HK-2 (cell line): ENCODE results near the gene IGSF9B.

ENCODE experiments used
- DNase-seq: peaks from one replicate; pipeline ENCODE4 v3.0.0-alpha.2; 2018; ENCODE audit not compliant: unreplicated experiment

Gene IGSF9B

DNA sequence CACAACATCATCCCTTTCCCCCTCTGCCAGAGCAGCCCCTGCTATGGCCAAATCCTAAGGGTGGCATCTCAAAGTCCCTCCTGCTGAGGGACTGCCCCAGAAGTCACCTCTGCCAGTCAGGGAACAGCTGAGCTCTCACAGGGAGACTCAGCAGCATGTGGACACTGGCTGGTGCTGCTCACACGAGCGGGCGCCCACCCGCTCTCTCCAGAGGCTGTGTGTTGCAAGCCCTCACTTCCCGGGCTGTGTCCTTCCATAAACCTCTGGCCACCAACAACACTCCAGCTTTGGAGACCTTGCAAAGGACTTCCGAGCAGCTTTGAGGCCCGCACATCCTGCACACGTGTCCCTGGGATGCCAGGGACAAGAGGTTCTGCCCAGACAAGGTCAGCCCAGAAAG lies 2.8 kb downstream of the IGSF9B start:
- DNase-seq, result no peak

DNA sequence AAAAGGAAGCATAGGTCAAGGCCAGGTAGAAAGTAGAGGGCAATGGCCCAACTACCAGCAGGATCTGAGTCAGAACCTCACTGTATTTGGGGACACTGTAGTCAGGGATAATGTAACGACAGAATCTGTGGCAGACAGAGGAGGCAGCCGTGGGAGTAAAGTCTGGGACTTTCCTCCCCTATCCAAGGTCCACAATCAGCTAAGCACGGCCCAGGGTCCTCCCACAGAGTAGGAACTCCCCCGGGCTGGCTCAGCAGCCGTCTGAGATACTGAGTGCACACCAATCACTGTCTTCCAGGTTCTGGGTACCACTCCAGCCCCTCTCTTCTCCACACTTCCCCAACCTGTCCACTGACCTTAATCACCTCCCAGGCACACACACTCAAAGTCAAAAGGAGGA lies 3.2 kb downstream of the IGSF9B start:
- no peak for DNase-seq

DNA sequence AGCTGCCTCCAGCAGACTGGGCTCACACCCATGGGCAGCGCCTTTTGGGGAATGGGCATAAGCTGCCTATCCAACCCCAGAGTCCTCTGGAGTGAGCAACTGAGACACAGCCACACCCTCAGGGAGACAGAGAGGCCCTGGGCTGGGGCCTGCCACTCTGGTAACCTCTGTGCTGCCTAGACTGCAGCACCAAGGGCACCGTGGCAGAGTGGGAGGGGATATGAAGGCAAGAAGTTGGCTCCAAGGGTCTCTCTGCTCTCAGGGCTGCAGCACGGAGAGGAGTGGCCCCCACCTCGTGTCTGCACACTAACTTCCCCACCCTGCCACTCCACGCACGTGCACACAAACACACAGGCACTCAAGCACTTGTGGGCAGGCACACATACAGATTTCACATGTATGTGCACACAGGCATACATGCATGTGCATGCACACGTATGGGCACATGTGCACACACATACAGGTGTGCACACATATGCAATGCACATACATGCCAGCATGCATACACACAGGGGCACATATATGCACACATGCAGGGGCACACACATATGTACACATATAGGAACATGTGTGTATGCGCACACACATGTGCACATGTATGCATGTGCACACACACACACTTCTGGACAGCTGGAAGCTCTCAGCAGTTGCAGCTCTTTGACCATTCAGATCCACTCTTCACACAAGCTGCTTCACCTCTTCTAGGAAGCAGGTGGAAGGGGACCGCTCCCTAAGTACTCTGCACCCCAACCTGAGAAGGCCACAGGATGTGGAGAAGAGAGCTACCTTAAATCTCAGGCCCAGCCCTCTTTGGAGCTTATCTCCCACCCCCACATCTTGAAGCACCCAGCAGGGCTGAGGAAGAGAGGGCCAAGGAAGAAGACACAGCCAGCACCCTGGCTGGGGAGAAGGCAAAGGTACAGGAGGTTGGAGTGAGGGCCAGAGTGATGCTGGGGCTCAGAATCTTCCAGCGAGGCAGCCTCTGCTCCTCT lies 4.3 kb downstream of the IGSF9B start:
- DNase-seq, result no peak

DNA sequence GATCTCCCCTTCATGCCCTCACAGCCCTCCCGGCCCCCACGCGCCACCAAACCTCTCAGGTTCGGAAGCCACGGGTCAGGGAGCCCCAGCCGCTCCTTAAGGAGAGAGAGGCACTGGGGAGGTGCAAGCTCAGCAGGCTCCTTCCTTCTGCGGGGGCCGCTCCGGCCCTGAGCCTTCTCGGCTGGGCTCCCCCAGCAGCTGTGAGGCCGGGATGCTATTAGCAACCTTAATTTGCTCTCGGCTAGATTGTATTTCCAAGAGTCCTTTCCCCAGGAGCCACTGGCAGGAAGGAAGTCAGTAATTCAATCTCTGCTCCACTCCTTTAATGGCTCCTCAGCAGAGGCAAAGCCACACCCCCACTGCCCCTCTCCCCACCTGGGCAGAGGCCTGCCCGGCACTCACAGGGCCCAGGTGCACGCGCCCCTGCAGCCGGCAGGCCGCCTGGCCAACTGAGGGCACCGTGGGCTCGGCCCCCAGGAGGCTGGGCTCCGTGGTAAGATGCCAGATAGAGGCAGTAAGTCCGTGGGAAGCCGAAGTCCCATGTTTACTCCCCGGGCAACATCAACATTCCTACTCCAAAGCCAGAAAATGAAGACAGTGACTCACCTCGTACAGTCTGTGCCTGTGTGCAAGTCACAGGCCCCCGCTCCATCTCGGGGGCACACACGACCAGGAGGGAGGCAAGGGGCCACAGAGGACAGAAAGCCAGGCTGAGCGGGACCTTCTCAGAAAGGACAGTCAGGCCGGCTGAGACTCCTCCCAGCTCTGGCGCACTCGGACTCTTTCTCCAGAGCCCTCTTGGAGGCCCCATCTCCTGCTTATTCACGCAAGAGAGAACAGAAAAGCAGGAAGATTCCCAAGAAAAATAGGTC lies 5.2 kb downstream of the IGSF9B start:
- DNase-seq, result peak; percentile 27

DNA sequence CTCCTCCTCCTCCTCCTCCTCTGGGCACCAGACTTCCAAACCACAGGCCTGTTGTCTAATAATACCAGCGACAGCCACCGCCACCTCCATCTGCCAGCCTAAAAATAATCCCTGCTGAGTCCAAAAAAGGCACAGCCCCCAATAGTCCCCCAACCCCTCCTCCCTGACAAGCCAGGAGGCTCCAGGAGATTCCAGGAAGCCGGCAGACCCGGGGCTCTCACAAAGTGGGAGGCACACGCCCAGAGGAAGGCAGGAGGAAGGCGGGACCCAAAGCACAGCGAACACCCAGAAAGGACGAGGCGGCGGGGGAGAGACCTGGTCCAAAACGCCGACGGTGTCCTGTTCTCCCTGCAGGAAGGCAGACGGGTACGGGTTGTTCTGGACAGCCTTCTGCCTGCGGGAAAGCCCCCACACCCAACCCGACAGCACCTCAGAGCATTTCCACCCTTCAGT lies 5.9 kb downstream of the IGSF9B start:
- DNase-seq, result no peak

DNA sequence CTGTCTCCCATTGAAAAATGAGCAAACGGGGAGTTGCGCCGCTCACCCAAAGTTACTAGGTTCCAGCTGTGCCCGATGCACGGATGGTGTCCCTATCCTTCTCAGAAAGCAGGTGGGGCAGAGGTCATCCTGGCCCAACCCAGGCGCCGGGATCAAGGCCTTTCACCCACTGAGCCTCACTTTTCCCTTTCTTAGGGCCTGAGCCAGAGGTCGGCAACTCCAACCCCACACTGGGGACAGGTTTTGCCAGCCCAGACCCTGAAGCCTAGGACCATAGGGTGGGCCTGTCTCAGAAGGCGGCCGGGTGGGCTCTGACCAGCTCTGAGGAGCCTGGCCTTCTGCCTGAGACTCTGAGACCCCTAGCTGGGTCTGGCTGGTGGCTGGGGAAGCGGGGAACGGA lies 6.3 kb downstream of the IGSF9B start:
- DNase-seq, result no peak

DNA sequence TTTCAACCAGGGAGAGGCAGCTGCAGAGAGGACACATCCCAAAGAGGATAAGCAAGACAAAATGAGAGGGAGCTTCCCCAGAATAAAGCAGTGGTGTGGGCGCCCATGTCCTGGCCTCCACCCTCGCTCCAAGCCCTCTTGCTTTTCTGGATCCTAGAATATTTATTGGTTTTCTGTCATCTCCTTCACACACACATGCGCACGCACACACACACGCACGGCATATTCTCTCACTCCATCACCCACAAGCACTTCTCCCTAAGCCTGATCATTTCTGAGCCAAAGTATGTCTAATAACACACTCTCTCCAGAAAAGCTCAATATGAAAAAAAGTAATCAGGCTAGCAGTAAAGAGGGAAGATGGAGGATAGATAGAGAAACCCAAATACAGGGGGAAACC lies 7.6 kb downstream of the IGSF9B start:
- DNase-seq, result no peak

DNA sequence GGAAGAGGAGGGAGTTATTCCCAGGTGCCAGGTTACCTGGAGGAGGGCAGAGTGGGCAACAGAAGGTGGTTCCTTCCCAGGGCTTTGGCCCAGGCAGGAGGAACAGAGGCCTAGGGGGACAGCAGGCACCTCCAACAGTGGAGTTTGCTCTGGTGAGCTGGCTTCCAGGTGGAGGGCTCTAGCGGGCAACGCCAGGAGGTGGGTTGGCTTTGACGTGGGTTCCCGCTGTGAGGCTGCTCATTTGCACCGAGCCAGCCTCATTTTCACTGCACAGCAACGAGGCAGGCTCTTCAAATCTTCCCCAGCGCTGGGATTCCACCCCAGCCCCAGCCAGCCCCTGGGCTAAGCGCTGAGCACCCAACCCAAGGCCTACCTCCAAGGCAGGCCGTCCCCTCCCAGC lies 8.1 kb downstream of the IGSF9B start:
- DNase-seq, result no peak

DNA sequence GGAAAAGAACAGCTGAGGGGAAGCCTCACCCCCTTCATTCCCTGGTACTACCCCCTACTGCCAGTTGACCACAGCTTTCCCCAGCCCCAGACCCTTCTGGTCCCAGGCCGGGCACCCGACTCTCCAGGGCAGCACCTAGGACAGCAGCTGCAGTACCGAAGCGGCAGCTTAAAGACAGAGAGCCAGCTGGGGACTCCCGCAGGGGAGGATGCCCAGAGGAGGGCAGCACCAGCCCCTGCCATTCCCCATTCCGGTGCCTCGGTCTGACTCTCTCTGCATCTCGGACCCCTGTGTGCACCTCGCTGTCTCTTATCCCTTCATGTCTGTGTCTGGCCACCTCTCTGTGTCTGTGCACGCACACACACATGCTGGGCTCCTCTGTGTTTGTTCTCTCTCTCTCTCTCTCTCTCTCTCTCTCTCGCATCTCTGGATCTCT lies 9.4 kb downstream of the IGSF9B start:
- DNase-seq, result peak; percentile 36

DNA sequence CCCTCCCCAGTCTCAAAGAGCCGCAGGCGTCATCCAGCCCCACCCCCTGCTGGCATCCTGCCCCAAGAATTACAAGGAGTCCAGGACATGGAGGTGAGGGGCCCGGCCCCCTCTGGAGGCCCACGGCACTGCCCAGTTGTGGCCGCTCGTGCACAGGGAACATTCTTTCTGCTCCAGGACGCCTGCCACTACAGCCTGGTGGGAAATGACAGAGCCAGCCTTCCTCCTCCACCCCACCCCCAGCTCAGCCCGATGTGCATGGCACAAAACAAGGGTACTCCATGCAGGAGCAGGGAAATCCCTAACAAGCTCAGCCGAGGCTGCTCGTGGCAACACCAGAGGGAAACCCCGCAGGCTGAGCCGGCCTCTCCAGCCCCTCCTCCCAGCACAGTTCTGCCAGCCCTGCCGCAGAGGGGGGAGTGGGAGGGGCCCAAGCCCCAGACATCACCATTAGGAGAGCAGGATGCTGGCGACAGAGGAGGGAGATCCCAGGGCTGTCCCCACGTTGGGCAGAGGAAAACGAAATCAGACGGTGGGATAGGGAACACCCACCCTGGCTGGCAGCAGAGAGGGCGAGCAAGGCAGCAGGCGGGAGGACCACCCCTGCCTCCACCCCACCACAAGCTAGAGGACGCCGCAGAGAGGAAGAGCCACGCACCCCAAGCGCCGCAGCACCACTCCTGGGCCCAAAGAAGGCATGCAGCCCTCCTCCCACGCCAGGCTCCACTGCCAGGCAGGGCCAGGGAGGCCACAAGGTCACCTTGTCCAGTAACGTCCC lies 10.0 kb downstream of the IGSF9B start:
- no peak for DNase-seq

DNA sequence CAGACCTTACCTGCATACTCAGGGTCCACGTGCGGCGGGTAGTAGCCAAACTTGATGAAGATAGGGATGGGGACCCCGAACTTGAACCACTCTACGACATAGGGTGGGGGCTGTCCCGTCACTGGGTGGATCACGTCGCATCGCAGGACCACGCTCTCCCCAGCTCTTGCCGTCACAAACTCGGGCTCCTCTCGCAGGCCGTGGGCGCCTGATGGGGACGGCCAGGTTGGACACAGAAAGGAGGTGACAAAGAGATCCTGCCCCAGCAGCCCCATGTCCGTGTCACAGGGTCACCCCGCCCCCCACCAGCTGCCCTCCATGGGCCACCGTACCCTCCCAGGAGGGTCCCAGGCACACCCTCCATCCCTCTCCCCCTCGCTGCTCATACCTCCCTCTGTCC lies 10.7 kb downstream of the IGSF9B start:
- no peak for DNase-seq

DNA sequence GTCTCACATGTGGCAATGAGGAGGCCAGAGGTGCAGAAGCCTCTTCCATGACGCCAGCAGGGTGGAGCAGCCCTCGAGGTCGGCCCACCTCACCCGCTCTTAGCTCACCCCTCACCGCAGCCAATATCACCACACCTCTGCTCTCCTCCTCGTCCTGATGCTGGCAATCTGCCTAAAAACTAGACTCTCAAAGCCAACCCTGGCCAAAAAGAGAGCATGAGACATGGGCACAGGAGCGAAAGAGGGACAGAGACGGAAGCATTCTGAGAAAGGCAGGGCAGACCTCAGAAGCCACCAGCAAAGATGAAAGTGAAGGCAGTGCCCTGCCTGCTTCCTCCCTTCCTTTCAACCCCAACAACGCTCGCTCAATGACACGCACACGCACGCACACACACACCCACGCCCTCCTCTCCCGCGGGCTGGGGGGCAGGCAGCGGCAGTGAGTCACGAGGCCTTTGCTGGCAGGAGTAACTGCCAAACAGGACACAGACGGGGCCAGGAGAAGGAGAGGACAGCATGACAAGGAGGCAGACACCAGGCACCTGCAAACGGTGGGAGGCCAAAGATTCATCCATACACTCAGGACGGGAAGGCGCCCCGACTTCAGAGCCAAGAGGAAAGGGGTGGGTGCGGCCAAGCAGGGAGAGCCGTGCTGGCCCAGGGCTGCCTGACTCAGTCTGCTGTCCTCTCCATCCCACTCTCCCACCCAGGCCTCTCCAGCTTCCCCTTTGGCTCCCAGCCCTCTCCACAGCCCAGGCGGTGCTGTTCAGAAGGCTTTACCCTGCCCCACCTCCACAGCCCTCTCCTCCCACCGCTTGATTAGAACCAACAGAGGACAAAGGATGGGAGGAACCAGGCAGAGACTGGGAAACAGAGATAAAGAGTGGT lies 11.4 kb downstream of the IGSF9B start:
- DNase-seq, result no peak

DNA sequence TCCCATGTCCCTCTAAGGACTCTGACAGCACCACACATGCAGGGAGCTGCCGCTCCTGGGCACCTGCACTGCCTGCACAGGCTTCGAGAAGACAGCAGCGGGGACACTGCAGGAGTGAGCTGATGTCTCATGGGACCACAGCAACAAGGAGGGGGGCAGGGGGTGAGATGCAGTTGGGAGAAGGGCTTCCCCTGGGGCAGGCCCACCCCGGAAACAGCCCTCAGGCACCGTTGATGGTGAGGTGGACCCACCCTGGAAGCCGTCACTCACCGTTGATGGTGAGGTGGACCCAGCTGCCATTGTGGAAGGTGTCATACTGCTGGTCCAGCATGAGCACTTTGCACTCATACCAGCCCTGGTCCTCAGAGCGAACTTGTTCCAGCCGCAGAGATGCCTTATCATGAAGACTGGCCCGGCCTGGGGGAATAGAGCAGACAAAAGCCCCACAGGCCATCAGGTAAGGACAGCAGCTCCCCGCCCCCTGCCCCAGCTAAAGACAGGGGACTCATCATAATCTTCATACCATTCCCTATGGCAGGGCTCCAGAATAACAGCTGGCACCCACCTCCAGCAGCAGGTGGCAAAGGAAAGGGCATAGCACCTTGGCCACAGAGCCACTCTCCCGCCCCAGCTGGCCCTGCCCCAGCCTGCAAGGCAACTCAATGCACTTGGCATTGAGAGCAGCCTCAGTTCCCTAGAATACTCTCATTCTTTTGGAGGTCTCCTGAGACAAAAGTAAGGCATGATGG lies 12.6 kb downstream of the IGSF9B start:
- DNase-seq, result no peak

DNA sequence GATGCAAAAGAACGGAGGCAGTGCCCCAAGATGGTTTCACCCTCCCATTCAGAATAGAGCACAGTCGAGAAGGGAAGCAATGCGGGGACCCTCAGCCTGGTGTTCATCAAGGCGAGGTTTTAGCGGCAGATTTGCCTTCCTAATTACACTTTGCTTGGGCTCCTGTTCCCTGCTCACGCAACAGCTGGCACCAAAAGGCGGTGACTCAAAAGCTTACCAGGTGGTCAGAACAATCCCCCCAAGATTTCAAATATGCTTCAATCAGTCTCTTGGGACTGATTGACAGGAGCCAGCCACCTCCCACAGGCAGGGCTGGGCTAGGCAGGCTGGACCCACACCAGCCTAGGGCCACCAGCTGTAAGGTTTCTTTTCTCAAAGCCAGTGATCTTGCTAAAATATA lies 14.2 kb downstream of the IGSF9B start:
- DNase-seq, result no peak

DNA sequence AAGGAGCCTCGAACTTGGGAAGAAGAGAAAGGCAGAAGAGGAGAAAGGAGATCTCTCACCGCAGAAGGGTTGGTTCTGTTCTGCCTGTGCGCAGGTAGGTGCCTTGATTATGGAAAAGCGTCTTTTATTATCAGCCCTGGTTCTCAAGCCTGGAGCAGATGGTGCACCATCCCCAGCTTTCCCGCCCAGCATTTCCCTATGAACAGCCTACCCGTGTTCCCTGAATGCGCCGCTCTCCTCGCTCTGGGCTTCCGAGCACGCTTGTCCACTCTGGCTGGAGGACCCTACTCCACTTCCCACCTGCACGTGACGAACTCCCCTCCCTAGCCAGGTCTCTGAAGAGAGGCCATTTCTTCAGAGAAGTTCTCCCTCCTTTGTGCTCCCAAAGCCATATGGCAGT lies 15.2 kb downstream of the IGSF9B start:
- no peak for DNase-seq

DNA sequence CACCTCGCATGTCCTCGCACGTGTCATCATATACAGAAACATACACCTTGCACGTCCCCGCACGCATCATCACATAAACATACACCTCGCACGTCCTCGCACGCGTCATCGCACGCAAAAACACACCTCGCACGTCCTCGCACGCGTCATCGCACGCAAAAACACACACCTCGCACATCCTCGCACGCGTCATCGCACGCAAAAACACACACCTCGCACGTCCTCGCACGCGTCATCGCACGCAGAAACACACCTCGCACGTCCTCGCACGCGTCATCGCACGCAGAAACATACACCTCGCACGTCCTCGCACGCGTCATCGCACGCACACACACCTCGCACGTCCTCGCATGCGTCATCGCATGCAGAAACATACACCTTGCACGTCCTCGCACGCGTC lies 16.7 kb downstream of the IGSF9B start:
- DNase-seq, result no peak

DNA sequence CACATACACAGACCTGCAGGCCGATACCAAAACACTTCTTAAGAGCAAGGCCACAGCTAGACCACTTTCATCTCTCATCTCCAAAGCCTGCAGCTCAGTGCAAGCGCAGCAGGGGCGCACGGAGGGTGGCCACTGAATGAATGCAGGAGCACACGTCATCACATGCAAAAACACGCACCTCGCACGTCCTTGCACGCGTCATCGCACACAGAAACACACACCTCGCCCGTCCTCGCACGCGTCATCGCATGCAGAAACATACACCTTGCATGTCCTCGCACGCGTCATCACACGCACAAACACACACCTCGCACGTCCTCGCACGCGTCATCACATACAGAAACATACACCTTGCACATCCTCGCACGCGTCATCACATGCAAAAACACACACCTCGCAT lies 17.2 kb downstream of the IGSF9B start:
- no peak for DNase-seq

DNA sequence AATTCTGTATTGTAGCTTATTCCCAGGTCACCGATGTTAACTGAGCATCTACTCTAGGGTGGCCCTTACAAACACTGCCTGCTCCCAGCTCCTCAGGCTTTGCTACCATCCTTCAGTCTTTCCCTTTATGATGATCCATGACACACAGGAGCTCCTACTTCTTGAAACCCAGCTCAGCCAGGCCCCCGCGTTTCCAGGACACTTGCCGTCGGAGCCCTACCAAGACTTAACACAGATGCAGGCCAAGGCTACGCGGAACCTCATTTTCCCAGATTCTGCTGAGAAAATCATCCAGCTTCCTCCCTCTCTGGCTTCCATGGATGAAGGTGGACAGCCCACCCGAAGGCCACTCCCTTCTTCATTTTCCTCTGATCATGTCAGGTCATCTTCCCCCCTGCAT lies 18.6 kb downstream of the IGSF9B start:
- DNase-seq, result no peak

DNA sequence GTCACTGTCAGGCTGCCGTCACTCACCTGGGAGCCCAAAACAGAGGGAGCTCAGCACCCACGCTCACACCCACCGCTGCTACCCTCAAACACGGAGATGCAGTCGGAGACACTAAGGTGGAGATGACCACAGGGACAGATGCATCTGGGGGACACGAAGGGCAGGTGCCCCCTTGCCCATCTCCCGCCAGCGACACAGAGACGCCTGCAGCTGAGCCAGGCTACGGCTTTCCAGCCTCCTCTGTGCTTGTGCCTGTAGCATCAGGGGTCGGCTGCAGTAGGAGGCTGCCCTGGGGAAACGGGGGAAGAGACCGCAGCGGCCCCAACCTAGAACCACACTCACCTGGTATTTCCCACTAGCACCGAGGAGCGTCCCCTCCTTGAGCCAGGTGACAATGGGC lies 19.3 kb downstream of the IGSF9B start:
- no peak for DNase-seq

DNA sequence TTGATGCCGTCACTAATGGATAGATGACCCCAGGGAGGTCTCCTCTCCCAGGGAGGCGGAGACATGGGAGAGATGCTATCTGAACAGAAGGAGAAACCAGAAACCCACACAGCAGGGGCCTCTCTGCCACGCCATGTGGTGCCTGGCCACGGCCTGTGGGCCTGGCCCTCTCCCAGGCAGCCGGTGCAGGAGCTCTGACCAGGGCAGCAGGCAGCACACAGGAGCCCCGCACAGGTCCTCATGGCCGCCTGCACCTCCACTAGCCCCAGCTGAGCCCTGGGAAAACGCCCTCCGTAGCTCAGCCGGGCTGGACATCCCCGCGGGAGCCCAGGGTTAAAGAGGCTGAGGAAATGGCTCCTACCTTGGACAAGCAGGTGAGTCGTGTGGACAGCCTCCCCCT lies 19.8 kb downstream of the IGSF9B start:
- no peak for DNase-seq
